ENCODE data around the gene BTBD7. TPM values are rescaled to one million over a fixed set of nuclear protein-coding genes. Genes with fewer than 3 reads are reported as not detected.
A peak's percentile ranks its signal among the peaks of the same experiment; 100 is the strongest.

Gene BTBD7
- total RNA-seq, 2 donors from 2014 or later: 10.1 to 15.9 TPM

DNA sequence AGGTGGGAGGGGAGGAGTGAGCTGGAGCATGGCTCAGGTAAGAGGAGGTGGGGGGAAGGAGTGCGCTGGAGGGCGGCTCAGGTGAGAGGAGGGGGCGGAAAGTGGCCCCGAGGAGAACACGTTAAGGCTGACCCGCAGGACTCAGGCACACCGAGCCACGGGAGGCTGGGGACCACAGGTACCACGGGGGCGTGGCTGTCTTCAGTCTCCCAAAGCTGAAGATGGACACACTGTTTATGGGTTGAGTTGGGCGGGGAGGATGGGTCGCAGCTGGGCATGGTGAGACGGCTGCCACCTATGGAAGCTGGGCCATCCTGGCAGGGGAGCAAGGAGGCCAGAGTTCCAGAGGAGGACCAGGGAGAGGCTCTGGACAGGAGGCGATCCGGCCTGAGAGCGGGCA is 102.3 kb downstream of the BTBD7 start:
- Mint-ChIP-seq H3K36me3 (ENCODE audit: low read depth) (peaks cover 43% of the 10 kb centered on the region), H3K9me3 (no peaks in the 10 kb centered on the region), H3K4me3 (peak overlapping the region; percentile 75), H3K4me1 (peaks cover 18% of the 10 kb centered on the region), H3K27me3 (no peaks in the 10 kb centered on the region), H3K27ac (peak overlapping the region; percentile 61)
- ATAC-seq (replicated peaks): no peak

DNA sequence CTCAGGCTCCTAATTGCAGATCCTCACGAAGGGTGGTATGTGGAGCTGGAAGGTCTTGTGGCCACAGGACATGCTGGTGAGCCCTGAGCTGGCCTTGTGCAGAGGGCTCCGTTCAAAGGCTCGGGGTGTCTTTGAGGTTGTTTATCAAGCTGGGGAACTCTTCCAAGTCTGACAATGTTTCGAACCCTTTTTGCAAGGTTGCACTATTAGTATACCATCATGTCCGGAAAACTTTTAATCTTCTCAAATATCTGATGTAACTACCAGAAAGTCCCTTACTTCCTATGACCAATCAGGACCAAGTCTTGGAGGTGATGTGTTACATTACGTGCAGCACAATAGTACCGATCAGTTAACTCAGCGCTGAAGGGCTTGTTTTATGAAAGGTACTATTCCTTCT is 104.3 kb downstream of the BTBD7 start:
- Mint-ChIP-seq H3K27ac (no peak overlapping the region), H3K27me3 (no peaks in the 10 kb centered on the region), H3K4me3 (no peak overlapping the region), H3K9me3 (no peaks in the 10 kb centered on the region), H3K4me1 (peaks cover 13% of the 10 kb centered on the region), H3K36me3 (ENCODE audit: low read depth) (peaks cover 62% of the 10 kb centered on the region)
- ATAC-seq (replicated peaks): no peak

- Mint-ChIP-seq H3K27ac (no peak overlapping the region), H3K4me1 (no peaks in the 10 kb centered on the region), H3K9me3 (no peaks in the 10 kb centered on the region), H3K4me3 (no peak overlapping the region), H3K27me3 (no peaks in the 10 kb centered on the region), H3K36me3 (ENCODE audit: low read depth) (peaks cover 95% of the 10 kb centered on the region)
- no peak for ATAC-seq (replicated peaks)
These were observed 109.3 kb downstream of the BTBD7 start for GRCh38 chr14:93223565-93223964.

- H3K27ac Mint-ChIP-seq: no peak overlapping the region
These were observed 112.3 kb downstream of the BTBD7 start for GRCh38 chr14:93220509-93220908.

GRCh38 chr14:93219103-93219726 is 113.6 kb downstream of the BTBD7 start:
- H3K4me1 Mint-ChIP-seq: no peaks in the 10 kb centered on the region
- H3K36me3 Mint-ChIP-seq (ENCODE audit: low read depth): peaks cover 95% of the 10 kb centered on the region
- peak; percentile 77 for ATAC-seq (replicated peaks)
- no peaks in the 10 kb centered on the region for H3K27me3 Mint-ChIP-seq
- no peak overlapping the region for H3K27ac Mint-ChIP-seq
- H3K9me3 Mint-ChIP-seq: no peaks in the 10 kb centered on the region
- no peak overlapping the region for H3K4me3 Mint-ChIP-seq

More at GRCh38 chr14:93220509-93220908, 112.3 kb downstream of the BTBD7 start:
- Mint-ChIP-seq H3K9me3 (no peaks in the 10 kb centered on the region), H3K27me3 (no peaks in the 10 kb centered on the region), H3K4me3 (no peak overlapping the region), H3K36me3 (ENCODE audit: low read depth) (peaks cover 95% of the 10 kb centered on the region), H3K4me1 (no peaks in the 10 kb centered on the region)
- ATAC-seq (replicated peaks): no peak

GRCh38 chr14:93214598-93214997 is 118.2 kb downstream of the BTBD7 start:
- Mint-ChIP-seq H3K36me3 (ENCODE audit: low read depth) (peaks cover 99% of the 10 kb centered on the region), H3K27ac (no peak overlapping the region), H3K4me3 (no peak overlapping the region), H3K4me1 (no peaks in the 10 kb centered on the region), H3K9me3 (no peaks in the 10 kb centered on the region), H3K27me3 (no peaks in the 10 kb centered on the region)
- ATAC-seq (replicated peaks): no peak

- no peak overlapping the region for H3K4me3 Mint-ChIP-seq
These were observed 120.4 kb downstream of the BTBD7 start for GRCh38 chr14:93212432-93212831.

DNA sequence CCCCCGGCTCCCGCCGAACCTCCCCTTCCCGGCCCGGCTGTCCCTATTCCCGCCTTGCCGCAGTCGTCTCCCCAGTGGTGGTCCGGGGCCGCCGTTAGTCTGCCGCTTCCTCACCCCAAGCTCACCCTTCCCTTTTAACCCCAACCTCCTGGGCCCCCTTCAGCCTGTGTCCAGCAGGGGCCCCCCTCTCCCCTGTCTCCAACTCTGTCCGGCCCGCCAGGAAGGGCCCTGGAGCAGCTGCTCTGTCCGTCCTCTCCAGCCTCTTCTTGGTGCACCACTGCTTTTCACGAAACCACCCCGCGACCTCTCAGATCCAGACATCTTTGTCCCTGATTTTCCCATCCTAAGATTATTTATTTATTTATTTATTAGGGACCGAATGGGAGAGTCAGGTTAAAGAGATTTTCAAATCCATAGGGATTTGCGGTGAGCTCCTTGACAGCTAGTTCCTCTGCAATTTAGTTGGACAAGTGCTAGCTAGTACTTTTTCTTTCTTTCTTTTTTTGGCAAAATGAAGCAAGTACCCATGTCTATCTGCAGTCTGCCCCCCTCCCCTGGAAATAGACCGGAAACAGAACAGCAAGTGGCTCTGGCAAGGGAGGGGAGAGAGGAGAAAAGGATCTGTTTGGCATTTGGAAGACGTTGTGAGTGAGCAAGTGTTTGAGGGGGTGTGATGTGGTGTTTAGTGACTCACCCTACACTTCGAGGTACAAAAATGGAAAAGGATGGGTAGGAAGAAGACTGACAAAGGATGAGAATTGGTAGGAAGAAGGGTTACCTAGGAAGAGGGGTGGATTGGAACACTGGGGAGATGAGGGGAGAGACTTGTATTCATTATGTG is 125.1 kb downstream of the BTBD7 start:
- H3K4me3 Mint-ChIP-seq: peak overlapping the region; percentile 73
- H3K9me3 Mint-ChIP-seq: no peaks in the 10 kb centered on the region
- ATAC-seq (replicated peaks): peak; percentile 37
- H3K4me1 Mint-ChIP-seq: peaks cover 20% of the 10 kb centered on the region
- peaks cover 61% of the 10 kb centered on the region for H3K36me3 Mint-ChIP-seq (ENCODE audit: low read depth)
- no peaks in the 10 kb centered on the region for H3K27me3 Mint-ChIP-seq
- H3K27ac Mint-ChIP-seq: peak overlapping the region; percentile 98

More at GRCh38 chr14:93212432-93212831, 120.4 kb downstream of the BTBD7 start:
- H3K36me3 Mint-ChIP-seq (ENCODE audit: low read depth): peaks cover 92% of the 10 kb centered on the region
- ATAC-seq (replicated peaks): no peak
- no peaks in the 10 kb centered on the region for H3K9me3 Mint-ChIP-seq
- H3K27me3 Mint-ChIP-seq: no peaks in the 10 kb centered on the region
- H3K27ac Mint-ChIP-seq: no peak overlapping the region
- peaks cover 9% of the 10 kb centered on the region for H3K4me1 Mint-ChIP-seq

DNA sequence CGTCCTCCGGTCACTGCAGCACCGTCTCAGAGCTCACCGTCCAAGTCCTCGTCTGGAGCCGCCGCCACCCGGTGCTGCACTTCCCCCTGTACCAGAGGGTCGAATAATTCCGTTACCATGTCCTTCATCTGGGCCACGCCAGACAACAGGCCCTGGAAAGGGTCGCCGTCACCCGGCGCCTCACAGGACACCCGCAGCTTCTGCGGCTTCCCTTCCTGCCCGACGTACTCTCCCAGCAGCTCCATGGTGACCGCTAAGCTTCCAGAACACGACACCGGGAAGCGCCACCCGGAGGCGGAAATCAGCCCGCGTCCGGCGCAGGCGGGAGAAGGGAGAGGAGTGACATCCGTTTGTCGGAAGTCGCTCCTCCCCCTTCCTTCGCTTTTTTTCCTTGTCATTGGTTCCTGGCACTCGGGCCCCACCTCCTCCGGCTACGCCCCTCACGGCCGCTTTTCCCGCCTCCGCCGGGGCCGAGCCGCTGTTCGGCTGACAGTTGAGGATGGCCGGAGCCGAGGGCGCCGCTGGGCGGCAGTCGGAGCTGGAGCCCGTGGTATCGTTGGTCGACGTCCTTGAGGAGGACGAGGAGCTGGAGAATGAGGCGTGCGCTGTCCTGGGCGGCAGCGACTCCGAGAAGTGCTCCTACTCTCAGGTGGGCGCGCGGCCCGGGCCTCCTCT is 125.9 kb downstream of the BTBD7 start, which contains the start of the genes GON7 and UBR7:
TSS of gene GON7 (minus strand) at position 273 of the 675 bp plus-strand sequence. CDS start at position 245, 28 bp downstream.
TSS of gene UBR7 (plus strand) at position 464 of the 675 bp plus-strand sequence. CDS start at position 500, 36 bp downstream.
- Mint-ChIP-seq H3K4me3 (peak within 1 kb of the TSS; percentile 73), H3K9me3 (no peaks in the 10 kb centered on the region), H3K27me3 (no peaks in the 10 kb centered on the region), H3K4me1 (peaks cover 20% of the 10 kb centered on the region), H3K27ac (peak within 1 kb of the TSS; percentile 98), H3K36me3 (ENCODE audit: low read depth) (peaks cover 53% of the 10 kb centered on the region)
- ATAC-seq (replicated peaks): peak; percentile 95

DNA sequence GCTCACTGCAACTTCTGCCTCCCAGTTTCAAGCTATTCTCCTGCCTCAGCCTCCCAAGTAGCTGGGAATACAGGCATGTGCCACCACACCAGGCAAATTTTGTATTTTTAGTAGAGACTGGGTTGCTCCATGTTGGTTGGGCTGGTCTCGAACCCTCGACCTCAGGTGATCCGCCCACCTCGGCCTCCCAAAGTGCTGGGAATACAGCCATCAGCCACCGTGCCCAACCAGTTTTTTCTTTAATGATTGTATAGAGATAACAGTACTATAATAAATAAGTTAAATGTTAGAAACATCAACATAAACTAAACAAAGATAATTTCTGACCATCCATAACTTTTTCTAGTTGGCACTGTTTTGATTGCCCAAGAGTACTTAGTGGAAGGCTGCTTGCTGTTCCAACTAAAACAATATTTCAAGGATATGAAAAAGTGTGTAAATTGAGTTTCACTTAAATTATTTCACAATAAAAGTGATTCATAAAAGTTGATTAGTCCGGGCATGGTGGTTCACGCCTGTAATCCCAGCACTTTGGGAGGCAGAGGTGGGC is 131.6 kb downstream of the BTBD7 start:
- peaks cover 23% of the 10 kb centered on the region for H3K36me3 Mint-ChIP-seq (ENCODE audit: low read depth)
- H3K27me3 Mint-ChIP-seq: no peaks in the 10 kb centered on the region
- no peak overlapping the region for H3K4me3 Mint-ChIP-seq
- H3K27ac Mint-ChIP-seq: no peak overlapping the region
- ATAC-seq (replicated peaks): no peak
- H3K4me1 Mint-ChIP-seq: peaks cover 11% of the 10 kb centered on the region
- no peaks in the 10 kb centered on the region for H3K9me3 Mint-ChIP-seq

GRCh38 chr14:93200553-93200952 is 132.3 kb downstream of the BTBD7 start:
- H3K4me3 Mint-ChIP-seq: no peak overlapping the region
- H3K27ac Mint-ChIP-seq: no peak overlapping the region
- H3K36me3 Mint-ChIP-seq (ENCODE audit: low read depth): peaks cover 23% of the 10 kb centered on the region
- H3K27me3 Mint-ChIP-seq: no peaks in the 10 kb centered on the region
- no peak for ATAC-seq (replicated peaks)
- peaks cover 11% of the 10 kb centered on the region for H3K4me1 Mint-ChIP-seq
- H3K9me3 Mint-ChIP-seq: no peaks in the 10 kb centered on the region

DNA sequence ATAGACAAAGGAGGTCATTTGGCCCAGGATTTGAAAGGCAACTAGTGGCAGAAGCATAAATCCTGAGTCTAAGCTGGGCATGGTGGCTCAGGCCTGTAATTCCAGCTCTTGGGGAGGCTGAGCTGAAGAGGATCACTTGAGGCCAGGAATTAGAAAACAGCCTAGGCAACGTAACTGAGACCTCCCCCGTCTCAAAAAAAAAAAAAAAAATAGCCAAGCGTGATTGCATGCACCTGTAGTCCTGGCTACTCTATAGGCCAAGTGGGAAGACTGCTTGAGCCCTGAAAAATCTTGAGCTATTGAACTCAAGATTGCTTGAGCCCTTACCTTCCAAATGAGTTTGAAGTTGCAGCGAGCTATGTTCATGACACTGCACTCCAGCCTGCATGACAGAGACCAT is 133.8 kb downstream of the BTBD7 start:
- Mint-ChIP-seq H3K27ac (no peak overlapping the region), H3K9me3 (no peaks in the 10 kb centered on the region), H3K27me3 (no peaks in the 10 kb centered on the region), H3K4me3 (no peak overlapping the region), H3K36me3 (ENCODE audit: low read depth) (peaks cover 17% of the 10 kb centered on the region), H3K4me1 (peaks cover 3% of the 10 kb centered on the region)
- ATAC-seq (replicated peaks): no peak

GRCh38 chr14:93195316-93195999 is 137.4 kb downstream of the BTBD7 start:
- Mint-ChIP-seq H3K27me3 (no peaks in the 10 kb centered on the region), H3K4me1 (peaks cover 3% of the 10 kb centered on the region), H3K4me3 (no peak overlapping the region), H3K36me3 (ENCODE audit: low read depth) (peaks cover 12% of the 10 kb centered on the region), H3K27ac (no peak overlapping the region), H3K9me3 (no peaks in the 10 kb centered on the region)
- no peak for ATAC-seq (replicated peaks)

All from activated T-helper 17 cell treated with anti-CD3 and anti-CD28 coated beads, Interleukin-2, amount 50 U/mL, for 72 hours (primary cell).